HEK293 (cell line): ENCODE data around the gene PRRT1.

Experiments used
- CTCF ChIA-PET: fragments of 350-600 bp; formaldehyde crosslinking; extraction: SDS; loops from one replicate; lab custom pipeline; 2021; ENCODE audit warnings: antibody characterized with exemption; lab: Yijun Ruan, JAX
- POLR2A ChIA-PET: fragments of 300-600 bp; formaldehyde crosslinking; extraction: SDS; loops from one replicate; lab custom pipeline; 2020; ENCODE audit warnings: antibody characterized with exemption, inconsistent platforms; lab: Yijun Ruan, JAX
- H3K27ac ChIP-seq: fragments of 200-500 bp; sonication (Bioruptor generic); 2 replicates; pipeline ENCODE4 v1.5.1; 2014; ENCODE audit warnings: low read depth, low read length, control low read depth, inconsistent platforms; ENCODE audit errors: extremely low read depth
- H3K36me3 ChIP-seq, 2 experiments: fragments of 200-500 bp in 1 of 2; sonication (Bioruptor generic) in 1 of 2; 1 replicate in 1 of 2; 2 replicates in 1 of 2; pipeline ENCODE4 v1.5.1; 2014 to 2017; ENCODE audit warnings: inconsistent platforms in 2 of 2, low read length in 2 of 2; ENCODE audit not compliant: control insufficient read depth in 2 of 2, insufficient read depth in 1 of 2
- H3K4me1 ChIP-seq: fragments of 200-500 bp; sonication (Bioruptor generic); 2 replicates; pipeline ENCODE4 v1.5.1; 2014; ENCODE audit warnings: mild to moderate bottlenecking, low read length, inconsistent platforms; ENCODE audit not compliant: control insufficient read depth, insufficient read depth
- H3K4me3 ChIP-seq: 2 replicates; pipeline ENCODE4 v1.5.1; 2011; ENCODE audit warnings: low read depth, mild to moderate bottlenecking, control low read depth, low read length, moderate library complexity
- H3K9me3 ChIP-seq: fragments of 200-500 bp; sonication (Bioruptor generic); 2 replicates; pipeline ENCODE4 v1.5.1; 2014; ENCODE audit warnings: low read depth, low read length, inconsistent platforms; ENCODE audit not compliant: control insufficient read depth, insufficient read depth
- EGR2 ChIP-seq: fragments of 450-650 bp; formaldehyde crosslinking; IDR thresholded peaks from 2 replicates; pipeline ENCODE4 v1.5.1; 2016; ENCODE audit warnings: low read depth, missing biosample characterization, missing genetic modification characterization
- HOXA7 ChIP-seq: sonication (generic); formaldehyde crosslinking; IDR thresholded peaks from 2 replicates; pipeline ENCODE4 v1.8.1; 2022; ENCODE audit warnings: missing genetic modification reagents, borderline replicate concordance
- KLF1 ChIP-seq: fragments of 450-650 bp; formaldehyde crosslinking; IDR thresholded peaks from 2 replicates; pipeline ENCODE4 v1.5.1; 2016; ENCODE audit warnings: missing biosample characterization, missing genetic modification characterization
- KLF10 ChIP-seq: fragments of 450-650 bp; IDR thresholded peaks from 2 replicates; pipeline ENCODE4 v1.5.1; 2018; ENCODE audit warnings: missing biosample characterization, mild to moderate bottlenecking, missing genetic modification characterization
- KLF17 ChIP-seq: fragments of 450-650 bp; formaldehyde crosslinking; IDR thresholded peaks from 2 replicates; pipeline ENCODE4 v1.5.1; 2016; ENCODE audit warnings: missing biosample characterization, missing genetic modification characterization
- KLF7 ChIP-seq: fragments of 450-650 bp; formaldehyde crosslinking; IDR thresholded peaks from 2 replicates; pipeline ENCODE4 v1.5.1; 2016; ENCODE audit warnings: missing biosample characterization, missing genetic modification characterization, borderline replicate concordance
- MZF1 ChIP-seq: fragments of 450-650 bp; formaldehyde crosslinking; IDR thresholded peaks from 2 replicates; pipeline ENCODE4 v1.5.1; 2017; ENCODE audit warnings: missing biosample characterization, missing genetic modification characterization, borderline replicate concordance
- OSR2 ChIP-seq: fragments of 450-650 bp; formaldehyde crosslinking; IDR thresholded peaks from 2 replicates; pipeline ENCODE4 v1.5.1; 2016; ENCODE audit warnings: missing biosample characterization, missing genetic modification characterization
- SCRT1 ChIP-seq: fragments of 450-650 bp; formaldehyde crosslinking; IDR thresholded peaks from 2 replicates; pipeline ENCODE4 v1.5.1; 2016; ENCODE audit warnings: missing biosample characterization, missing genetic modification characterization, borderline replicate concordance
- SP7 ChIP-seq: fragments of 450-650 bp; formaldehyde crosslinking; IDR thresholded peaks from 2 replicates; pipeline ENCODE4 v1.5.1; 2016; ENCODE audit warnings: missing biosample characterization, missing genetic modification characterization
- ZBTB6 ChIP-seq: fragments of 450-650 bp; formaldehyde crosslinking; IDR thresholded peaks from 2 replicates; pipeline ENCODE4 v1.5.1; 2017; ENCODE audit warnings: missing biosample characterization, missing genetic modification characterization
- ZFP69B ChIP-seq: fragments of 450-650 bp; formaldehyde crosslinking; IDR thresholded peaks from 2 replicates; pipeline ENCODE4 v1.5.1; 2016; ENCODE audit warnings: missing biosample characterization, missing genetic modification characterization
- ZNF16 ChIP-seq: fragments of 450-650 bp; formaldehyde crosslinking; IDR thresholded peaks from 2 replicates; pipeline ENCODE4 v1.5.1; 2016; ENCODE audit warnings: low read depth, missing biosample characterization, missing genetic modification characterization
- ZNF221 ChIP-seq: fragments of 450-650 bp; formaldehyde crosslinking; IDR thresholded peaks from 2 replicates; pipeline ENCODE4 v1.5.1; 2017; ENCODE audit warnings: missing biosample characterization, missing genetic modification characterization, borderline replicate concordance
- ZNF266 ChIP-seq: fragments of 450-650 bp; formaldehyde crosslinking; IDR thresholded peaks from 2 replicates; pipeline ENCODE4 v1.5.1; 2016; ENCODE audit warnings: missing biosample characterization, missing genetic modification characterization, low read depth
- ZNF280D ChIP-seq: fragments of 450-650 bp; formaldehyde crosslinking; IDR thresholded peaks from 2 replicates; pipeline ENCODE4 v1.5.1; 2016; ENCODE audit warnings: missing biosample characterization, missing genetic modification characterization
- ZNF600 ChIP-seq: fragments of 450-650 bp; formaldehyde crosslinking; IDR thresholded peaks from 2 replicates; pipeline ENCODE4 v1.5.1; 2016; ENCODE audit warnings: missing biosample characterization, missing genetic modification characterization
- ZNF629 ChIP-seq: fragments of 450-650 bp; formaldehyde crosslinking; IDR thresholded peaks from 2 replicates; pipeline ENCODE4 v1.5.1; 2017; ENCODE audit warnings: missing biosample characterization, missing genetic modification characterization
- ZNF658 ChIP-seq: fragments of 450-650 bp; formaldehyde crosslinking; IDR thresholded peaks from 2 replicates; pipeline ENCODE4; 2016; ENCODE audit warnings: missing biosample characterization, missing genetic modification characterization
- ZNF660 ChIP-seq: fragments of 450-650 bp; IDR thresholded peaks from 2 replicates; pipeline ENCODE4 v1.5.1; 2018; ENCODE audit warnings: missing biosample characterization, mild to moderate bottlenecking, missing genetic modification characterization
- ZNF692 ChIP-seq: fragments of 450-650 bp; formaldehyde crosslinking; IDR thresholded peaks from 2 replicates; pipeline ENCODE4 v1.5.1; 2016; ENCODE audit warnings: missing biosample characterization, missing genetic modification characterization
- ZNF747 ChIP-seq: fragments of 450-650 bp; formaldehyde crosslinking; IDR thresholded peaks from 2 replicates; pipeline ENCODE4 v1.5.1; 2016; ENCODE audit warnings: missing biosample characterization, missing genetic modification characterization
- ZNF776 ChIP-seq: fragments of 450-650 bp; formaldehyde crosslinking; IDR thresholded peaks from 2 replicates; pipeline ENCODE4 v1.5.0; 2017; ENCODE audit warnings: missing biosample characterization, missing genetic modification characterization, borderline replicate concordance
- ZNF830 ChIP-seq: fragments of 450-650 bp; IDR thresholded peaks from 2 replicates; pipeline ENCODE4 v1.5.0; 2018; ENCODE audit warnings: missing biosample characterization, missing genetic modification characterization, low read depth, mild to moderate bottlenecking, moderate library complexity
- ZNF843 ChIP-seq: fragments of 450-650 bp; formaldehyde crosslinking; IDR thresholded peaks from 2 replicates; pipeline ENCODE4 v1.5.1; 2016; ENCODE audit warnings: missing biosample characterization, missing genetic modification characterization

The PRRT1 gene

GRCh38 chr6:32182555-32182981, 30.8 kb upstream of the PRRT1 start:
- Histone ChIP-seq H3K4me3 (no peak overlapping the region), H3K36me3 (peaks cover 0 to 63% of the 10 kb centered on the region in 2 experiments; a peak in 2 of 3 replicates), H3K4me1 (peaks cover 7% of the 10 kb centered on the region), H3K27ac (no peak overlapping the region), H3K9me3 (no peaks in the 10 kb centered on the region)
- CTCF ChIA-PET, result interaction anchor here (2.1 kb wide), 1 partner anchor 13 kb away, joined by 9 read pairs; no protein-coding TSS in a partner anchor
- POLR2A ChIA-PET, result interaction anchor here (0.6 to 3.0 kb wide), 4 partner anchors 12 to 264 kb away, joined by 3 to 19 read pairs (median 6); partner anchors contain the start of gene FKBPL
- TF ChIP-seq ZNF692 (no peak), OSR2 (no peak), KLF10 (tag by site-specific recombination) (no peak), HOXA7 (CRISPR knock-in tag) (no peak), EGR2 (tag by site-specific recombination) (no peak), ZNF658 (tag by site-specific recombination) (no peak), ZNF660 (tag by site-specific recombination) (no peak), ZNF221 (tag by site-specific recombination) (no peak), ZNF843 (no peak), ZNF266 (tag by site-specific recombination) (no peak), ZNF280D (tag by site-specific recombination) (no peak), ZNF629 (tag by site-specific recombination) (no peak), SP7 (tag by site-specific recombination) (no peak), MZF1 (tag by site-specific recombination) (no peak), ZNF776 (tag by site-specific recombination) (no peak), KLF7 (tag by site-specific recombination) (no peak), ZBTB6 (tag by site-specific recombination) (no peak)

GRCh38 chr6:32181915-32182529, 30.3 kb upstream of the PRRT1 start:
- peaks cover 0 to 58% of the 10 kb centered on the region in 2 experiments; a peak in 2 of 3 replicates for H3K36me3 ChIP-seq
- H3K4me1 ChIP-seq, result peaks cover 7% of the 10 kb centered on the region
- no peak overlapping the region for H3K4me3 ChIP-seq
- H3K9me3 ChIP-seq, result no peaks in the 10 kb centered on the region
- TF ChIP-seq KLF17, result 0 out of 2 replicates have a peak, but pooled peaks have one; percentile 37
- no peak for TF ChIP-seq KLF10 (tag by site-specific recombination)
- no peak for TF ChIP-seq SCRT1
- no peak for TF ChIP-seq ZNF747 (tag by site-specific recombination)
- peak; percentile 96 for TF ChIP-seq KLF1 (tag by site-specific recombination)
- no peak for TF ChIP-seq ZNF16 (tag by site-specific recombination)
- no peak for TF ChIP-seq ZFP69B
- no peak for TF ChIP-seq ZNF830 (tag by site-specific recombination)
- peak; percentile 30; the same call in 1 of the 2 replicates for TF ChIP-seq ZNF600 (tag by site-specific recombination)
- CTCF ChIA-PET, result interaction anchor here (0.8 to 2.1 kb wide), 2 partner anchors 9 to 13 kb away, joined by 3 to 9 read pairs; no protein-coding TSS in a partner anchor
- POLR2A ChIA-PET, result interaction anchor here (0.8 to 3.0 kb wide), 3 partner anchors 13 to 52 kb away, joined by 5 to 19 read pairs (median 8); partner anchors contain the start of gene FKBPL
- H3K27ac ChIP-seq, result no peak overlapping the region
